ENCODE results near the gene ZNF583. TPM values are rescaled to one million over a fixed set of nuclear protein-coding genes. Genes with fewer than 3 reads are reported as not detected.

The ZNF583 gene
- total and polyA plus RNA-seq, 7 donors = 2.3 to 8.7 (median 3.1) TPM

DNA sequence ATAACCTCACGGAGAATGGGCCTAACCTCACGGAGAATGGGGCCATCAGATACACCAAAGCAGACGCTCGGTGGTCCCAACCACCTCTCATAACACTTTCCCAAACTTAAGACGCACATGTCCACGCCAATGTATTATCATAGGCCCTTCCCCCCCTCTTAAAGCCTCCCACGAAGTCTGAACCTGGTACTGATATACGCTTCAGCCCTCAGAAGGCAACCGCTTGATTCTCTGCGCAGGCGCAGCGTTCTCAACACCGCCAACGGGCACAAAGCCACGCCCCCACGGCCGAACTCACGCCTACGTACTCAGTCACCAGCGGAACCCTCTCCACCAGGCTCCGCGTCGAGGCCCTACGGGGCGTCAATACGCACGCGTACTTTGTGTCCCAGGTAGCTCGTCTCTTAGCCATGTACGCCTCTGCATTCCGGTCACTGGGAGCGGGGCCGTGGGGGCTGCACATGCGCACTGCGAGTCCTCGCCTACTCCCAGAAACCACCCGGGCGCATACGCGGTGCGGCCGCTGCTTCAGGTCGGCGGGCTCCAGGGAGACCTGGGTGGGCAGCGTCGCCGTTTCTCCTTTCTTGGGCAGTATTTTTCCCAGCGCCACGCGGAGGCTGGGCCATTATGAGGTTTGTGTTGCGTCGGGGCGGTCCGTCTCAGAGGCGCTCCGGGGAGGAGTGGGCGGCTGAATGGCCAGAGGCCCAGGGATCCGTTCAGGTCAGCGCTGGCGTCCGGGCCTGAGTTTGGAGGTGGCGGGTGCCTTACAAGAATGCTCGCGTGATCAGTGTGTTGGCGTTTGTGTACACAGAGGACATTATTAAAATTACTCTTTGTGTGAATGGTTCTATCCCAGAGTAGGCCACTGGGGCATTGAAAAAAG is 36.1 kb upstream of the ZNF583 start:
- H3K36me3 ChIP-seq (ENCODE audit: insufficient read depth in 1 of 2, low read depth in 1 of 2) = peaks cover 5 to 34% of the 10 kb centered on the region in 2 donors
- H3K9me3 ChIP-seq = peaks cover 44% of the 10 kb centered on the region
- peaks cover 8% of the 10 kb centered on the region for H3K4me1 ChIP-seq
- ATAC-seq (peak; percentile 98 to 100 (median 100)), DNase-seq (peak; percentile 94 to 96)
- H3K27ac ChIP-seq = peak overlapping the region; percentile 86
- intact Hi-C loops (cut with DNase I) = no loop called here
- H3K4me3 ChIP-seq = peak overlapping the region; percentile 87
- no peaks in the 10 kb centered on the region for H3K27me3 ChIP-seq (ENCODE audit: insufficient read depth in 3 of 3, low read length in 2 of 3)
- 4 to 5% (median 5%) methylated on average over 56 to 65 of the region's 65 CpGs for WGBS, 3 donors
- TF ChIP-seq, protein P1, sequence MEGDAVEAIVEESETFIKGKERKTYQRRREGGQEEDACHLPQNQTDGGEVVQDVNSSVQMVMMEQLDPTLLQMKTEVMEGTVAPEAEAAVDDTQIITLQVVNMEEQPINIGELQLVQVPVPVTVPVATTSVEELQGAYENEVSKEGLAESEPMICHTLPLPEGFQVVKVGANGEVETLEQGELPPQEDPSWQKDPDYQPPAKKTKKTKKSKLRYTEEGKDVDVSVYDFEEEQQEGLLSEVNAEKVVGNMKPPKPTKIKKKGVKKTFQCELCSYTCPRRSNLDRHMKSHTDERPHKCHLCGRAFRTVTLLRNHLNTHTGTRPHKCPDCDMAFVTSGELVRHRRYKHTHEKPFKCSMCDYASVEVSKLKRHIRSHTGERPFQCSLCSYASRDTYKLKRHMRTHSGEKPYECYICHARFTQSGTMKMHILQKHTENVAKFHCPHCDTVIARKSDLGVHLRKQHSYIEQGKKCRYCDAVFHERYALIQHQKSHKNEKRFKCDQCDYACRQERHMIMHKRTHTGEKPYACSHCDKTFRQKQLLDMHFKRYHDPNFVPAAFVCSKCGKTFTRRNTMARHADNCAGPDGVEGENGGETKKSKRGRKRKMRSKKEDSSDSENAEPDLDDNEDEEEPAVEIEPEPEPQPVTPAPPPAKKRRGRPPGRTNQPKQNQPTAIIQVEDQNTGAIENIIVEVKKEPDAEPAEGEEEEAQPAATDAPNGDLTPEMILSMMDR (IDR thresholded peaks at IDR 0.05) = no peak

DNA sequence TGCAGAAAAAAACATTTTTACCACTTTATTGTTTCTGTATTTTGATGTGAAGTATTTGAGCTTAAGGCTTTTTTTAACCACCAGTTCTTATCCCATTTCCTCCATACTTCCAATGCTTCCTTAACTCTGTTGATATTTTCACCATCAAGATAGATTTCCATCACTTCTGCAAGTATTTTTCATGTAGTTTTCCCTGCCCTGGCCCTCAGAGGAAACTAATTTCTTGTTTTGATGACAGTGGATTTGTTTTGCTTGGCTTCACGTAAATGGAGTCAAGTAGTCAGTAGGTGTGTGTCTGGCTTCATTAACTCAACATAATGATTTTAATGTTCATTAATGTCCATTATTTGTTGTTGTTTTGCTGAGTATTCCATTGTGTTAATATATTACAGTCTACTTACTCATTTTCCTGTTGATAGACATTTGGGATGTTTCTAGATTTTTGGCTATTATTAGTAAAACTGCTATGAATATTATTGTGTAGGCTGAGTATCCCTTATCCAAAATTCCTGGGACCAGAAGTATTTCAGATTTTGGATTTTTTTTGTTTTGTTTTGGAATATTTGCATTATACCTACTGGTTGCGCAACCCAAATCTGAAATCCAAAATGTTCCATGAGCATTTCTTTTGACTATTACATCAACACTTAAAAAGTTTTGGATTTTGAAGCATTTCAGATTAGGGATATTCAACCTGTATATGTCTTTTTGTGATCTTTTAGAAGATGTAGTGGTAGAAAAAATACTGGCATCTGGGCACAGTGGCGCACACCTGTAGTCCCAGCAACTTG is 34.1 kb upstream of the ZNF583 start:
- peaks cover 8% of the 10 kb centered on the region for H3K4me1 ChIP-seq
- peaks cover 23 to 54% of the 10 kb centered on the region in 2 donors for H3K36me3 ChIP-seq (ENCODE audit: insufficient read depth in 1 of 2, low read depth in 1 of 2)
- WGBS, 3 donors = 96 to 99% (median 98%) methylated on average over 3 of the region's 3 CpGs
- DNase-seq = no peak
- peaks cover 35% of the 10 kb centered on the region for H3K9me3 ChIP-seq
- ATAC-seq = no peak
- H3K27me3 ChIP-seq (ENCODE audit: insufficient read depth in 3 of 3, low read length in 2 of 3) = no peaks in the 10 kb centered on the region
- H3K4me3 ChIP-seq = no peak overlapping the region
- no peak overlapping the region for H3K27ac ChIP-seq
- intact Hi-C loops (cut with DNase I) = no loop called here
- TF ChIP-seq, protein P1 (IDR thresholded peaks at IDR 0.05) = no peak

DNA sequence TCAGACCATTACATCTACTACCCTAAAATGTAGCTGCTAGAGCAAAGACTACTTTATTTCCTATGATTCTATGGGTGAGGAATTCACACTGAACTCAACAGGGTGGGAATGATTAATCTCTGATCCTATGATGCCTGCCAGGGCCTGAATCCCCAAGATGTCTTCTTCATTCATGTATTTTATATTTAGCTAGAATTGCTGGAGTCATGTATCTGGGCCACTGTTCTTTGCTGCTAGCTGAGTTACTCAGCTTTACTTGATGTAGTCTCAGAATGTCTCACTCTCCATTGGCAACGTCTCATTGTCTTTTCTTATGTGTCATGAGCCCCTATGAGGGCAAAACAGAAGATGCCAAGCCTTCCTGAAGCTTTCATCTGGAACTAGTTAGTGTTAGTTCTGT is 31.9 kb upstream of the ZNF583 start:
- Histone ChIP-seq H3K4me1 (peaks cover 8% of the 10 kb centered on the region), H3K4me3 (no peak overlapping the region), H3K27me3 (ENCODE audit: insufficient read depth in 3 of 3, low read length in 2 of 3) (no peaks in the 10 kb centered on the region), H3K36me3 (ENCODE audit: insufficient read depth in 1 of 2, low read depth in 1 of 2) (peaks cover 37 to 76% of the 10 kb centered on the region in 2 donors), H3K9me3 (peaks cover 53% of the 10 kb centered on the region), H3K27ac (no peak overlapping the region)
- DNase-seq (no peak), ATAC-seq (no peak)
- WGBS, 3 donors = 86 to 90% (median 86%) methylated on average over 1 of the region's 1 CpG
- intact Hi-C loops (cut with DNase I) = no loop called here
- TF ChIP-seq, protein P1 (IDR thresholded peaks at IDR 0.05) = no peak

DNA sequence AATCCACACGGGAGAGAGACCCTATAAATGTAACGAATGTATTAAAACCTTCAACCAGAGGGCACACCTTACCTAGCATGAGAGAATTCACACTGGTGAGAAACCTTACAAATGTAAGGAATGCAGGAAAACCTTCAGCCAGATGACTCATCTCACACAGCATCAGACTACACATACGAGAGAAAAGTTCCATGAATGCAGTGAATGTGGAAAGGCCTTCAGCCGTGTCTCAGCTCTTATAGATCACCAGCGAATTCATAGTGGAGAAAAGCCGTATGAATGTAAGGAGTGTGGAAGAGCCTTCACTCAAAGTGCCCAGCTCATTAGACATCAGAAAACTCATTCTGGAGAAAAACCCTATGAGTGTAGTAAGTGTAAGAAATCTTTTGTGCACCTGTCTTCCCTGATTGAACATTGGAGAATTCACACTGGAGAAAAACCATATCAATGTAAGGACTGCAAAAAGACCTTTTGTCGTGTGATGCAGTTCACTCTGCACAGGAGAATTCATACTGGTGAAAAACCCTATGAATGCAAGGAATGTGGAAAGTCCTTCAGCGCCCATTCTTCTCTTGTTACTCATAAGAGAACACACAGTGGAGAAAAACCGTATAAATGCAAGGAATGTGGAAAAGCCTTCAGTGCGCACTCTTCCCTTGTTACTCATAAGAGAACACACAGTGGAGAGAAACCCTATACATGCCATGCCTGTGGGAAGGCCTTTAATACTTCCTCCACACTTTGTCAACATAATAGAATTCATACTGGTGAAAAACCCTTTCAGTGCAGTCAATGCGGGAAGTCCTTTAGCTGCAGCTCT is 26.8 kb upstream of the ZNF583 start:
- WGBS, 3 donors = 67 to 73% (median 69%) methylated on average over 11 of the region's 11 CpGs
- H3K27ac ChIP-seq = no peak overlapping the region
- H3K4me1 ChIP-seq = no peaks in the 10 kb centered on the region
- TF ChIP-seq, protein P1 (IDR thresholded peaks at IDR 0.05) = no peak
- no peaks in the 10 kb centered on the region for H3K27me3 ChIP-seq (ENCODE audit: insufficient read depth in 3 of 3, low read length in 2 of 3)
- peaks cover 40 to 67% of the 10 kb centered on the region in 2 donors for H3K36me3 ChIP-seq (ENCODE audit: insufficient read depth in 1 of 2, low read depth in 1 of 2)
- H3K9me3 ChIP-seq = peaks cover 74% of the 10 kb centered on the region
- no peak overlapping the region for H3K4me3 ChIP-seq
- intact Hi-C loops (cut with DNase I) = no loop called here
- no peak for ATAC-seq
- no peak for DNase-seq

Data from psoas muscle (tissue), 8 donors.